GM18519 (cell line): ENCODE measurements around the gene PRAMEF20.
"Not testable (repeated sequence)": the region's sequence is repeated elsewhere in the genome, so short reads cannot be mapped to it uniquely, and the experiment has no call there.

Source experiments
- ATAC-seq: cut with Tn5 transposase; IDR thresholded peaks from one replicate; pipeline ENCODE4 v1.9.1; 2021; ENCODE audit warnings: mild to moderate bottlenecking, moderate library complexity; ENCODE audit not compliant: unreplicated experiment, low FRiP score

PRAMEF20 gene

DNA sequence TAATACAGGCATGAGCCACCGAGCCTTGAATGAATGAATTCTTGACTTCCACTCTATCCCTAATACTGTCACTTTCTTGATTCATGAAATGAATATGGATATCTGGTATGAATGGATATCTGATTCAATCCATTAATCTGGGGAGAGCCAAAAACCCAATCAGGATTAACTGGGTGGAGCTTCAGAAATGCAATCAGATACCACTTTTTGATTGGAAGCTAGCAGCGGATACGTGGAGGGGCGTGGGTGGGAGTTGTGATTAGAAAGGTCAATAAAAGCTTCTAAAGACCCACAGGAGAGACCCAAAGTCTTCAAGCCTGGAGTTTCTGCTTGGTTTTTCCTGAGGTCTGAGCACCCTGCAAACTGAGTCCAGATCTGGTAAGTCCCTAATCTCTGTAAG lies at the start of gene PRAMEF20:
TSS of gene PRAMEF20 (plus strand) at position 301 of the 400 bp plus-strand sequence. CDS start 5,905 bp downstream, outside the sequence.
- ATAC-seq, result not testable (repeated sequence)

DNA sequence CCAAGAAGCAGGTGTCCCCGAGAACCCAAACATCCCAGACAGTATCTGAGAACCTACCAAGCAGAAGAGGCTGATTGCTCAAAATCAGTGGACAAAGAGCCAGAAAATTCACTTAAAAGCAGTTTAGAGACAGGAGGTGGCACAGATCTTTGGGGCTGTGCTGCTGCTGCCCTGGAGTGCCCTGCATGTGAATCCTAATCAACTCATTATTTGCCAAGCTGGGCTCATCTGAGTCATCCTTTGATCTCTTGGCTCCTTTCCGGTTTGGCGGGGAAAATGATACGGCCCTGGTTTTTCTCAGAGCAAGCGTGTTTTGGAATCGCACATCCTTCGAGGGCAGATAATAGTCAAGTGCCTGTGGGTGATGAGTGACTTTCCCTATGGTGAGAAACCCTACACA lies 47.9 kb upstream of the PRAMEF20 start:
- not testable (repeated sequence) for ATAC-seq

DNA sequence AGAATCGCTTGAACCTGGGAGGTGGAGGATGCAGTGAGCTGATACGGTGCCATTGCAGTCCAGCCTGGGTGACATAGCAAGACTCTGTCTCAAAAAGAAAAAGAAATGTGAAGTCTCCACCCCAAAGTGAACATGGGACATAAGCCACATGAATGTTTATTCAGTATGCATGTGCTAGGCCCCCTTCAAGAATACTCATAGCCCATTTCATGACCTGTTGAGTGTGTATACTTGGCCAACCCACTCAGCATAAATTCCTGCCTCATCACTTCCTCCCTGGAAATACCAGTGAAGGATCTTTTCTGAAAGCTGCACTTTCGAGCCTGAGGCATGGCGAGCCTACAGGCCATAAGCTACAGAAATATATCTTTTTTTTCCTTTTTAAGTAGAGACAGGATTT lies 45.3 kb upstream of the PRAMEF20 start:
- ATAC-seq, result not testable (repeated sequence)

DNA sequence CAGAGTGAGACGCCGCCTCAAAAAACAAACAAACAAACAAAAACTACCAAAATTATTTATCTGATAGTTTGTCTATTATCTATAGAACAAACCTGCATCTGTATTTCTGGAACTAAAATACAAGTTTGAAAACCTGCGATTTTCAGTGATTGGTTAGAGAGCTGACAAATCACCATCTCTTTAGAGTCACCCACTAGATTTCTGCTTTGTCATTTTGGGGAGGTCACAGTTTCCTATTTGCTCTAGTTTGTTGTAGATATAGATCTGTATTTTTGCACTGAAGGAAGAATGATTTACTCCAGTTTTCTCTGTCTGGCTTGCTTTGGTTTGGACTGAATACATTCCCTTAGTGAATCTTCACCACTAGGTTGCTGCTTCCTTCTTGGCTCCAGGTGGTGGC lies 43.7 kb upstream of the PRAMEF20 start:
- not testable (repeated sequence) for ATAC-seq

DNA sequence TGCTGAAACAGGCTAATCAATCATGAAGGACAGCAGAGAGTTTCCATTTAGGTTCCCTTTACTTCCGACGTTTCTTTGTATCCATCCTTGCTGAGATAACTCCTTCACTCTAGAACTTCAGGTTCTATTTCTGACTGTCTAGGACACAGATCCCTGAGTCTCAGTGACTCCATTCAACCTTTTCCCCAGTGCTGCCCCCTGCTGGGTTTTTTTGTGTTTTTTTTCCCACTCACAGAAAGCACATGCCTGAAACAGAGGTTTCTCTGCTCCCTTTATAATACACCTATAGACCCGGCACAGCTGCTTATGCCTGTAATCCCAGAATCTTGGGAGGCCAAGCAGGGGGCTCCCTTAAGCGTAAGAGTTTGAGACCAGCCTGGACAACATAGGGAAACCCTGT lies 41.7 kb upstream of the PRAMEF20 start:
- not testable (repeated sequence) for ATAC-seq

DNA sequence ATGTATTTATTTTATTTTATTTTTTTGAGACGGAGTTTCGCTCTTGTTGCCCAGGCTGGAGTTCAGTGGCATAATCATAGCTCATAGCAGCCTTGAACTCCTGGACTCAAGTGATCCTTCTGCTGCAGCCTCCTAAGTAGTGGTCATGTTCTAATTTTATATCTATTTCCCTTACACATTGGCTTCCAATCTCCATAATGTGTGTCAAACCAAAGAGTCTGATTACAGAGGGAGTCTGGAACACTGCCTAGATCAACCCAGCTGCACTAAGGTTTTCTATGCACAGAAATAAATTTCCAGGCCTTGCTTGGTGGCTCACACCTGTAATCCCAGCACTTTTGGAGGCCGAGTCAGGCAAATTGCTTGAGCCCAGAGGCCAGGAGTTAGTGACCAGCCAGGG lies 31.3 kb upstream of the PRAMEF20 start:
- ATAC-seq, result not testable (repeated sequence)

DNA sequence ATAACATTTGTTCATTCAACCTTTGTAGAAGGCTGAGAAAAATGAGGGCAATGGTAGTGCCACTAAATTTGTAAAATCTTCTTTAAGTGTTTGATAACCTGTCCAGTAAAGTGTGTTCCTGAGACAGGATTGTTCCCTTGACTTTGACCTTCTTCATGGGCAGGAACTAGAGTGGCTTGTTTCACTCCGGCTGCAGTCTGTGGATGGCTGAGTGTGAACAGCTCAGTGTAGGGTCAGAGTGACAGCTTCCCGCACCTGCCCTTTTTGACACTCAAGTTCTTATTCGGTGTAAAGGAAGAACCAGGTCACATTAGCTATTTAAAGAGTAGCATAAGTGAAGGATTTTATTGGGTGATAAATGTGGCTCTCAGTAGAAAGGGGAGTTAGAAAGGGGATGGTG lies 29.9 kb upstream of the PRAMEF20 start:
- not testable (repeated sequence) for ATAC-seq

DNA sequence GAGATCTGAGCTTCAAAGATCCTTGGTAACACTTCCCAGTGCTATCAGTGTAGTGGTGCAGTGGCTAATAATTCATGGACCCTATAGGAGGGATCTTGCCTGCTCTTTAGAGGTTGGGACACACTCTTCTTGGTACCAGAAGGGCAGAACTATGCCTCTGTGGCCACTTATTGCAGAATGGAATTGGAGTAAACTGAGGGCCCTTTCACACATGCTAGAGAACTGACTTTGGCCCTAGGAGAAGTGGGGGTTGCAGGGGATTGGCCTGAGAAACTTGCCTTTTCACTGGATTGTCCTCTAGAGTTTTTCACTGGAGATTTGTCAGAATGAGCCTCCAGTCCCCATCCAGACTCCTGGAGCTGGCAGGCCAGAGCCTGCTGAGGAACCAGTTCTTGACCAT lies 20.9 kb upstream of the PRAMEF20 start, which contains the start of gene PRAMEF17:
TSS of gene PRAMEF17 (plus strand) at position 301 of the 400 bp plus-strand sequence. CDS start at position 327, 26 bp downstream.
- ATAC-seq, result not testable (repeated sequence)

DNA sequence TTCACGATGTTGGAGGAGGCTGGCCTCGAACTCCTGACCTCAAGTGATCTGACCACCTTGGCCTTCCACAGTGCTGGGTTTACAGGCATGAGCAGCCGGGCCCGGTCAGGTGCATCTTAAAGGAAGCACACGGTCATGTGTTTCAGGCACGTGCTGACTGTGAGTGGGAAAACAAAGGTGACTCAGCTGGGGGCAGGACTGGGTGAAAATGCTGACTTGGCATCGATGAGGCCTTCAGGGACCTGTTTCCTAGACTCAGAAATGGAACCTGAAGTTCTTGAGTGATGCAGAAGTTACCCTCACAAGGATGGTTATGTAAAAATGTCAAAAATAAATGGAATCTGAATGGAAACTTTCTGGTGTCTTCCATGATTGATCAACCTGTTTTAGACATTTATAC lies 17.2 kb upstream of the PRAMEF20 start:
- ATAC-seq, result not testable (repeated sequence)

DNA sequence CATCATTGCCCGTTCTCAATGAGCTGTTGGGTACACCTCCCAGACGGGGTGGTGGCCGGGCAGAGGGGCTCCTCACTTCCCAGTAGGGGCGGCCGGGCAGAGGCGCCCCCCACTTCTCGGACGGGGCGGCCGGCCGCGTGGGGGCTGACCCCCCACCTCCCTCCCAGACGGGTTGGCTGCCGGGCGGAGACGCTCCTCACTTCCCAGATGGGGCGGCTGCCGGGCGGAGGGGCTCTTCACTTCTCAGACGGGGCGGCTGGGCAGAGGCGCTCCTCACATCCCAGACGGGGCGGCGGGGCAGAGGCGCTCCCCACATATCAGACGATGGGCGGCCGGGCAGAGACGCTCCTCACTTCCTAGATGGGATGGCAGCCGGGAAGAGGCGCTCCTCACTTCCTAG lies 15.5 kb upstream of the PRAMEF20 start:
- not testable (repeated sequence) for ATAC-seq

DNA sequence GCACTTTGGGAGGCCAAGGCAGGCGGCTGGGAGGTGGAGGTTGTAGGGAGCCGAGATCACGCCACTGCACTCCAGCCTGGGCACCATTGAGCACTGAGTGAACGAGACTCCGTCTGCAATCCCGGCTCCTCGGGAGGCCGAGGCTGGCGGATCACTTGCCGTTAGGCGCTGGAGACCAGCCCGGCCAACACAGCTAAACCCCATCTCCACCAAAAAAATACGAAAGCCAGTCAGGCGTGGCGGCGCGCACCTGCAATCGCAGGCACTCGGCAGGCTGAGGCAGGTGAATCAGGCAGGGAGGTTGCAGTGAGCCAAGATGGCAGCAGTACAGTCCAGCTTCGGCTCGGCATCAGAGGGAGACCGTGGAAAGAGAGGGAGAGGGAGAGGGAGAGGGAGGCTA lies 14.9 kb upstream of the PRAMEF20 start:
- ATAC-seq, result not testable (repeated sequence)

DNA sequence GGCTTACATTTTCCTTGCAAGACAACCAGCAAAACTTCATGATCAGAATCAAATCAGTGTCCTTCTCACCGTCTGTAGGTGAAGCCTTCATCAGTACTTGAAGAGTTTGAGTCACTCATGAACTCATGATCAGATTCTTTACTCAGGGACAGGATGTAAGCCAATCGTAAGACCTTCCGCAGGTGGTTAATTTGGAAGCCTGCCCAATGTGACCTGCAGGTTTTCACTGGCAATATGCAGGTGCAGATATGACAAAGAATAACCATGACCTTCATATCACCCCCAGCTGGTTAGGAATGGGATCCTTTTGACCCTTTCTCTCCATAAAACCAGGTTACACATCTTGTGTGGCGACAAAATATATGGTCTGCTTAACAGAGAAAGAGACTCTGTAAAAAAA lies 2.4 kb upstream of the PRAMEF20 start:
- no peak for ATAC-seq

DNA sequence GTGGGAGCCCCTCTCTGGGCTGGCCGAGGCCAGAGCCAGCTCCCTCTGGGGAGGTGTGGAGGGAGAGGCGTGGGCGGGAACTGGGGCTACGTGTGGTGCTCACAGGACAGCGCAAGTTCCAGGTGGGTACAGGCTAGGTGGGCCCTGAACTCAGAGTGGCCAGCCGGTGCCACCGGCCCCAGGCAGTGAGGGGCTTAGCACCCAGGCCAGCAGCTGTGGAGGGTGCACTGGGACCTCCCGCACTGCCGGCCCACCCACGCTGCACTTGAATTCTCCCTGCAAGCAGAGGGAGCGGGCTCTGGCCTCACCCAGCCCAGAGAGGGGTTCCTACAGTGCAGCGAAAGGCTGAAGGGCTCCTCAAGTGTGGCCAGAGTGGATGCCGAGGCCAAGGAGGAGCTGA lies 20.2 kb downstream of the PRAMEF20 start:
- ATAC-seq, result no peak

DNA sequence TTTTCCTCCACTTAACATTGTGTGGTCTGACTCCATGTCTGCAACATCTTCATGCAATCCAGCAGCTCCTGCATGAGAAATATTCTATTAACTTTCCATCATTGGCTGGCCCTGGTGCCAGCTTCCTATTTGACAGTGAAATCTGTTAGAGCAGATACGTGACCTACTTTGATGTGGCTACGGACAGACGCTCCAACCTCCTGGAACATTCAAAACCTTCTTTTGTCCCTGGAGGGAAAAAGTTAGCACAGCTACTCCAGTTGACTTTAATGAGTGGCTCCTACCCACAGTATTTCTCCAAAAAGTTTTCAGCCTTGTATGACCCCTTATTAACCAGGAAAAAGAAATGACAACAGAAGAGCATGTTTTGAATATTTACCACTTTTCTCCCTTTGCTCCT lies 22.0 kb downstream of the PRAMEF20 start:
- no peak for ATAC-seq

DNA sequence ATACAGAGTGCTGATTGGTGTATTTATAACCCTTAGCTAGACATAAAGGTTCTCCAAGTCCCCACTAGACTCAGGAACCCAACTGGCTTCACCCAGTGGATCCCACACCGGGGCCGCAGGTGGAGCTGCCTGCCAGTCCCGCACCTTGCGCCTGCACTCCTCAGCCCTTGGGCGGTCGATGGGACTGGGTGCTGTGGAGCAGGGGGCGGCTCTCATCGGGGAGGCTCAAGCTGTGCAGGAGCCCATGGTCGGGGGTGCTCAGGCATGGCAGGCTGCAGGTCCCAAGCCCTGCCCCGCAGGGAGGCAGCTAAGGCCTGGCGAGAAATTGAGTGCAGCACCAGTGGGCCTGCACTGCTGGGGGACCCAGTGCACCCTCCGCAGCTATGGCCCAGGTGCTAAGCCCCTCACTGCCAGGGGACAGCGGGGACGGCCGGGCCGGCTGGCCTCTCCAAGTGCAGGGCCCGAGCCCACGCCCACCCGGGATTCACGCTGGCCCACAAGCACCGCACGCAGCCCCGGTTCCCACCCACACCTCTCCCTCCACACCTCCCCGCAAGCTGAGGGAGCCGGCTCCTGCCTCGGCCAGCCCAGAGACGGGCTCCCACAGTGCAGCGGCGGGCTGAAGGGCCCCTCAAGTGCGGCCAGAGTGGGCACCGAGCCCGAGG lies 23.6 kb downstream of the PRAMEF20 start:
- not testable (repeated sequence) for ATAC-seq

DNA sequence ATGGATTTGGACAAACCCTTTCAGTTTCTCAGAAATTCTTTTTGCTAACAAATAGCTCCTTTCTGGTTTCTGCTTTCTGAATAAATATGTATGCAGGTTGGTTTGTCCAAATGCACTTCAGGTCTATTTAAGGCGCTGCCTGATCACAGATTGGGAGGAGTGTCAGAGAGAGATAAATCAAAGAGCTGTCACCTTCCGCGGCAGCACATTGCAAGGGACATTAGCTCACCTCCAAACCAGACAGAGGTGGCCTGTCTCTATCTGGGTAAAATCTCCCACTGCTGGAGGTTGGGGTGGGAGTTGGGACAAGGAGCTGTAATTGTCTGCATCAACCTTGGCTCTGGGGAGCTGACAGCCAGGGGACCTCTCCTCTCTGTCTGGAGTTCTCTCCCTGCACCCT lies 25.2 kb downstream of the PRAMEF20 start:
- ATAC-seq, result no peak

DNA sequence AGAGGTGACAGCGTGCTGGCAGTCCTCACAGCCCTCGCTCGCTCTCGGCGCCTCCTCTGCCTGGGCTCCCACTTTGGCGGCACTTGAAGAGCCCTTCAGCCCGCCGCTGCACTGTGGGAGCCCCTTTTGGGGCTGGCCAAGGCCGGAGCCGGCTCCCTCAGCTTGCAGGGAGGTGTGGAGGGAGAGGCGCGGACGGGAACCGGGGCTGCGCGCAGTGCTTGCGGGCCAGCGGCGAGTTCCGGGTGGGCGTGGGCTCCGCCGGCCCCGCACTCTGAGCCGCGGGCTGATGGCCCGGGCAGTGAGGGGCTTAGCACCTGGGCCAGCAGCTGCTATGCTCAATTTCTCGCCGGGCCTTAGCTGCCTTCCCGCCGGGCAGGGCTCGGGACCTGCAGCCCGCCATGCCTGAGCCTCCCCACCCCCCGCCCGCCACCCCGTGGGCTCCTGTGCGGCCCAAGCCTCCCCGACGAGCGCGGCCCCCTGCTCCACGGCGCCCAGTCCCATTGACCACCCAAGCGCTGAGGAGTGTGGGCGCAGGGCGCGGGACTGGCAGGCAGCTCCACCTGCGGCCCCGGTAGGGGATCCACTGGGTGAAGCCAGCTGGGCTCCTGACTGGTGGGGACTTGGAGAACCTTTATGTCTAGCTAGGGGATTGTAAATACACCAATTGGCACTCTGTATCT lies 29.0 kb downstream of the PRAMEF20 start:
- ATAC-seq, result not testable (repeated sequence)

DNA sequence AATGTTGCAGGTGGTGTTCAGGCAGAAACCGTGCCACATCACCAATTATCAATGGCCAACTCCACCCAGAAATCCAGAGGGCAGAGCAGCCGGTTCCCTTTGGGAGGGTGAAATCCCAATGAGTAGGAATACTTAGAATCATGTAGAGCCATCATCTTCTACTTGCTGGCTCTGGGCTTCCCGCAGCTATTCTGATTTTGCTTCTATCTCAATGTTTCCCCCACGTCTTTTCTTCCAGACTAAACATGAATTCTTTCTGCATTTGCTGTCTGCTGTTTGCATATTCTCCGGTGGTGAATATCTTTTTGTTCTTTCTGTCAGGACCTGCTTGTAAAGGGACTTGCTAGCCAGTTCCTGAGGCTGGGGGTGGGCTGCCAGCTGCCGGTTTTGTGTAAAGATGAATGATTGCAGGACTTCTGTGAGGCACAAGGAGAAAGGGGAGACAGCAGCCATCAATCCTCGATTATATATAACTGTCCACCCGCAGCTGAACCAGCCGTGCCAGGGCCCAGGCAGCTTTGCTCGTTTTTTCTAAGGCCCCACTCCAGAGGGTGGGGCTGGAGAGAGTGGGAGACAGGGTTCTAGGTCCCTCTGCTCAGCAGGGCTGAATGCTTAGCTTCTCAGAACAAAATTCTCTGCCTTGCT lies 33.2 kb downstream of the PRAMEF20 start:
- no peak for ATAC-seq

DNA sequence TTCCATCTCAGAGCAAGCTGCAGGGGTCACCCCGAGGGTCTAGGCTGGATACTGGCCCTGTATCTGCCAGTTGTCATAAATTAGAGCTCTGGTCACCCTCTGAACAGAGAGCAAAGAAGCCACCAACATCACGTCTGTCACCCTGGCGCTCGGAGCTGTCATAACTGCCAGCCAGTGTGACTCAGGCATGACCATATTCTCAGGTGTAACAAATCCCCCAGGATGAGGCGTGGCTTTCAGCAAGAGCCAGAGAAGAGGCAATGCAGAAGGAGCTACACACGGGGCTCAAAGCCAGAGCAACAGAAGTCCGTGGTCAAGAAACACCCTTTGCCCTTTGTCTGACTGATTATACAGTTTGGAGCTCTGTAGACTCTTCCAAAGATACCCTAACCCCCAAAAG lies 40.0 kb downstream of the PRAMEF20 start:
- no peak for ATAC-seq

DNA sequence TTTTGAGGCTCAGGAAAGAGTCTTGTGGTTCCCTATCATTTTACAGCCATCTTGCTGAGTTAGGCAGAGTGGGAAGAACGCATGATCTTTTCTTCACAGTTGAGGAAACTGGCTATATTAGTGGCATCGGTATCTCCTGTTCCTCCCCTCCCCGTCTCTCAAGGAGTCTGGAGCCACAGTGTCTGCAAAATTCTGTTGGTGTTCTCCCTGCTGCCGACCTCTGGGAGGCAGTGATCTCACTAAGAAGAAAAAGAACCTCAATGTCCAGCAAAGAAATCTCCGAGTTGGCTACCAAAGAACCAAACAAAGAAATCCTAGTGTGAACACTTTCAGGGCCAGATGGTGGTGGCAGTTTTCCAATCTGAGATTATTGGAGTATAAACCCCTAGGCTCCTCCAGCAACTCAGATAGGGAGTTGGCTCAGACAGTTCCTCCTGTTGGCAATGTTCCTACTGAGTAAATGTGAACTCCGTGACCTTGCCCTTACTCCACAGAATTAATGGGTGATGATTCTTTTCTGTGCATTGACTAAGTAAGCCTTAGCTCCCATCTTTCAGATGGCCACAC lies 41.2 kb downstream of the PRAMEF20 start:
- no peak for ATAC-seq

DNA sequence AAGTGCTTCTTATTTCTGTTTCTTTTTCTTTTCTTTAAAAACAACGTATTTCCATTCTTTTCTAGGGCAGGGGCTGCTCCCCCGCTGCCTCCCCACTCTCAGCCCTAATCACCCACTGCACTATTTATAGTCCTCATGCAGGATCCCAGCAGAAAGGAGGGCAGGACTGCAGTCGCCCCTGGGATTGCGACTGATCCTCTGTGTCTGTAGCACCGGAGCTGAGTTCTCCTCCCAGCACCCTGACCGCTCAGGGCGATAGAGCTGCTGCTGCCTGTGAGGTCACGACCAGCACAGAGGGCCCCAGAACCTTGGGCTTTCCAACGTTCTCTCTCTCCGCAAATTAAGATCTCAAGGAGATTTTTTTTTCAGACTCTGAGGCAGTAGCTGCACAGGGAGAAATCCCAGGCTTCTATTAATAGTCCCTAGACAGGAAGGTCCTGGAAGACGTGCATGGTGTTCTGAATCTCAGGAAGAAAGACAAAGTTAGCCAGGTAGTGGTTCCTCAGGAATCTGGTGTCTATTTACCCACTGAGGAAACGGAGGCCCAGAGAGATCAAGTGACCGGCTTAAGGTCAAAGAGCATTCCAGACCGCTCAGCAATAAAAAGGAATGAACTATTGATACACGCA lies 46.8 kb downstream of the PRAMEF20 start:
- ATAC-seq, result no peak
